DMS 273 treated with DMSO at 0.1 percent for 48 hours (cell line): ENCODE measurements around the gene MTARC2.

Source experiments
- DNase-seq: peaks from one replicate; lab custom pipeline; 2025; lab: John Stamatoyannopoulos, UW

The MTARC2 gene

DNA sequence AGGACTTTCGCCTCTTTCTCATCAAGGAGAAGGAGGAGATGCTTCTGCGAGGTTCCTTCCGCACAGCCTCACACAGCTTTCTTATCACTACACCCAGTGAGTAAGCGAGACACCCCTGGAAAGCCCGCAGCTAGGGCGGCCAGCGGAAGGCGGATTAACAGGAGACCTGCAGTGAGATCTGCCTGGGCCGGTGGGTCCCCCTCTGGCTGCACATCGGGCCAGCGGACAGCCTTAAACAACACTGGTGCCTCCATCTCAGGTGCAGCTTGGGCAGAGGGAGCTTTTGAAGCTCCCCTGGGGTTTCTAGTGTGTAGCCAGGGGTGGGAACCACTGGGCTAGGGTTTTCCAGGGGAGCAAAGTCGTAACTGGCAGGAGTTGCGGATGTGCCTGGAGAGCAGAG is 21.1 kb downstream of the MTARC2 start:
- no peak for DNase-seq

DNA sequence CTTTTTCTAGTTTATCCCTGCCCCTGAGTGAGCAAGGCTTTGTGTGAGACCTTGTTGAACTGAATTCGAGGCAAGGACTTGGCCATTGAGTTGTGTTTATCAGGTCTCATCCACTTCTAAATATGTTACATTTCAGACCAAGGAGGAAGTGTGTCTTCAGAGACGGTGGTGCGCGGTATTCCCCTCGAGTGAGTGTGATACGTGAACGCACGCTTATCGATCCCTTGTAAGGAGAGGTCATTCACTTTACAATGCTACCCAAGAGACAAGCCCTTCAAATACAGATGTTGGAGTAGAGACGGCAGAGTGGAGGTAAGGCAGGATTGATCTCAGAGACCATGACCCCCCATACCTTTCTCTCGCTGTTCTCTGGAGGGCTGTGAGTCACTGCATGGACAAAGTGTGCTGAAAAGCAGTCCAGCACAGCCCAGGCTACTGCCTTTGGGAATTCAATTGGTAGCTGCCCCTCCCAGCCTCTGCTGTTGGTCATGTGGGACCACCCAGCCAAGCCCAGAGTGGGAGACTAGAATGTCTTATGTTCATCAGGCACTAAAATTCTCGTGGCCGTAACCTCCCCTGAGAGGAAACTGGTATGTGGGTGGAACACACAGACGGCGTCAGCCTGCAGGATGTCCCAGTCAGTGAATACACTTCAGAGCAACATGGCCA is 22.3 kb downstream of the MTARC2 start:
- no peak for DNase-seq

- no peak for DNase-seq
Measured at GRCh38 chr1:220772846-220773245, 24.7 kb downstream of the MTARC2 start.

DNA sequence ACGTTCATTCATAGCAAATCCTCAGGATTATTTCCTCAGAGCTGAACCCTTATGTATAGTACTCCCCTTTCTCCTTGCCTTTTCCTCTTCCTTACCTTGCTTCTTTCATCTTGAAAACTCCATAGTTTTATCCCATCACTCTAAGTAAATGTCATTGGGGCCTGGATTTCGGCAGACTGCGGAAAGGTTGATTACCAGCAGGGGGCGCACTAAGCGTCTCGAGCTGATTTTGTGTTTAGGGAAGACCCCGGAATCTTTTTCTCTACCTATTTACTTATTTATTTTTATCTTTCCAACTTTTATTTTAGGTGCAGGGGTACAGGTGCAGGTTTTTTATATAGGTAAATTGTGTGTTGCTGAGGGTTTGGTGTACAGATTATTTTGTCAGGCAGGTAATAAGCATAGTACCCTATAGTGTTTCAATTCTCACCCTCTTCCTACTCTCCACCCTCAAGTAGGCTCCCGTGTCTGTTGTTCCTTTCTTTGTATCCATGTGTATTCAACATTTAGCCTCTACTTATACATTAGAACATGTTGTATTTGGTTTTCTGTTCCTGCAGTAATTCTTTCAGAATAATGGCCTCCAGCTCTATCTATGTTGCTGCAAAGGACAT is 27.2 kb downstream of the MTARC2 start:
- DNase-seq: no peak

GRCh38 chr1:220776254-220776653 is 28.1 kb downstream of the MTARC2 start:
- DNase-seq: no peak

DNA sequence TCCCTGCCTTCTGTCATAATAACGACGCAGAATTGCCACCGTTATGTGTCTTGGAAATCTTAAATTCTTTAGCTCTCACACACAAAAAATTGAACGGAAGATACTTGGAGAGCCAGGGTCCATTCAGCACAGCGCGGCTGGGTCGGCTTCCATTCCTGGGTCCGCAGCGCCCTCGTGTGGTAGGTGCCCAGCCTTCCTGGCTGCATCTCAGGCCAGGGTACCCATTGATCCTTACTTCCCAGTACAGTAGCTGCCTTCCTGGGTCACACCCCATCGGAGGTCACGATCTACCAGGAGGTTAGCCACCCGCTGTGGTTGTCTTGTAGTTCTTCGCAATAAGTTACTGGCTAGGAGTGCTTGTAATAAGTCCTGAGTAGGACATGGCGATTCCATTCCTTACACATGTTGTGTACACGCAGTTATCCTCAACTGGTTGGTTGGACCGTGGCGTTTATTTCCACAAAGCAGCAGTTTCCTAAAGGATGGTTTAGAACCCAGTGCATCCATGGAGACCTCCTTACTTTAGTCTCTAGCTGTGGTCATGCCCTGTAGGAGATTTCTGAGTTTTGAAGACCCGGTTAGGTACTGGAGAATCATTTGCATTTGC is 28.7 kb downstream of the MTARC2 start:
- DNase-seq: peak; percentile 13

- no peak for DNase-seq
Measured at GRCh38 chr1:220783453-220783852, 35.3 kb downstream of the MTARC2 start.

DNA sequence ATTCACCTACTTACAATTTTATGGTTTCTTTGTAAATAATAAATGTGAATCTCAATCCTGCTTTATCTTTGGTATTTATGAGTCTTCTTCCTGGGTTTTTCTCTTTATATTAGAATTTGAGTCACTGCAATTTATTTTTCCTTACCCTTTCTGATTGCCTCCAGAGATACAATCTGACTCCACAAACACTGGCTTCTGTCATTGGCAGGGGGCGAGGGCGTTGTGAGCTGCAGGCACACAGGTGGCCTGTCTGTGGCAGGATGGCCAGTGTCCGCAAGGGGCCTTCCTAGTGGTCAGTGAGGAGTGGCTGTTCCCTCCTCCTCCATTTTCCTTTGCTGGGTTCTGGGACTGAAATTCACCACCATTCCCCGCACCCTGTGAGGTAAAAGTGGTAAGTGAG is 36.6 kb downstream of the MTARC2 start:
- no peak for DNase-seq

- no peak for DNase-seq
Measured at GRCh38 chr1:220785166-220786056, 37.3 kb downstream of the MTARC2 start.

- DNase-seq: no peak
Measured at GRCh38 chr1:220786057-220786336, 37.9 kb downstream of the MTARC2 start.

DNA sequence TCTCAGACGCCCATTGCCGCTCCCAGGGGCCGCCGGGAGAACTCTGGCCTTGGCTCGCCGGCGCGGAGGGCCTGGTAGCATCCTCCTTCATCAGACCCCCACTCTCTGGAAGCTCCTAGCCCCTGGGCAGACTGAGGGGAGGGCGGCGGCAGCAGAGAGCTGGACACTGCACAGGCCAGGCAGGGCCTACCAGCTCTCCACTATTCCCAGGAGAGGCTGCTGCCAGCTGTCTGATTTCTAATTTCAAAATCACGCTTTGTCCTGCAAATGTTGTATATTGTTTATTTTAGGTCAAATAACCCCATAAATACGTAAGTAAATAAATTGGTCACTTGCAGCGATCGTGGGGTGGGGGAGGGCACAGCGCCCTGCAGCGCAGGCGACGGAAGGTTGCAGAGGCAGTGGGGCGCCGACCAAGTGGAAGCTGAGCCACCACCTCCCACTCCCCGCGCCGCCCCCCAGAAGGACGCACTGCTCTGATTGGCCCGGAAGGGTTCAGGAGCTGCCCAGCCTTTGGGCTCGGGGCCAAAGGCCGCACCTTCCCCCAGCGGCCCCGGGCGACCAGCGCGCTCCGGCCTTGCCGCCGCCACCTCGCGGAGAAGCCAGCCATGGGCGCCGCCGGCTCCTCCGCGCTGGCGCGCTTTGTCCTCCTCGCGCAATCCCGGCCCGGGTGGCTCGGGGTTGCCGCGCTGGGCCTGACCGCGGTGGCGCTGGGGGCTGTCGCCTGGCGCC is 38.4 kb downstream of the MTARC2 start, which contains the start of gene MTARC1:
MTARC1 (plus strand) TSS at position 577 of the 732 bp plus-strand sequence; CDS start at position 609, 32 bp downstream.
- DNase-seq: peak; percentile 55

DNA sequence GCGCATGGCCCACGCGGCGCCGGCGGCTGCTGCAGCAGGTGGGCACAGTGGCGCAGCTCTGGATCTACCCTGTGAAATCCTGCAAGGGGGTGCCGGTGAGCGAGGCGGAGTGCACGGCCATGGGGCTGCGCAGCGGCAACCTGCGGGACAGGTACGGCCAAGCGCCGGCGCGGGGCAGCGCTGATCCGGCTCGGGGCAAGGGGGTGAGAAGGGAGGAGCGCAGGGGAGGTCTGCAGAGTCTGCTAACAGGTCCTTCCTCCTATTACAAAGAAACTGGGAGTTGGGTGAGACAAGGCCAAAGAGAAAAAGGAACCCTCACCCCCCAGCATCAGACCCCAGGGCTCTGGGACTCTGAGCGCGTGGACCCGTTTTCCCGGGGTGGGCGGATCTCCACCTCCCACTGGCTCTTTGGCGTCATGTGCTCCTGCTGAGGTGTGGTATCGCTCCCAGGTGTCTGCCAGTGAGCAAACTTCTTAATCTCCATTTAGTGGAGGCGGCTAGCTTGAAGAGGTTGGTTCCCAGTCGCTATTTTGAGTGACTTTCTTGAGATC is 39.0 kb downstream of the MTARC2 start:
- DNase-seq: peak; percentile 12

DNA sequence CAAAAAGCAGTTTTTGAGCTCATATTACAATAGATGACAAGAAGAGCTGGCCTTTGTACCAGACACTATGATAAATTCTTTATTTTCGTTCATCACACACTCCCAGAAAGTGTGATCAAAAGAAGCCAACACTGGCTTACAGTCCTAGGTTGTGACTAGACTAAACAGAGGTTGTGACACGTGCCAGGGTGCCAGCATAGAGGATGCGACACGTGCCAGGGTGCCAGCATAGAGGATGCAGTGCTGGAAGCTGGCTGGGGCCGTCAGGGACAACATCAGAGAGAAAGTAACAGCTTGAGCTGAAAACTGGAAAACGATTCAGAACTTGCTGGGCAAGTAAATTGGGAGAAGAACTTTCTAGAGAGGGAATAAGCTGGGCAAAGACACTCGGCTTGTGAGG is 40.8 kb downstream of the MTARC2 start:
- DNase-seq: no peak

DNA sequence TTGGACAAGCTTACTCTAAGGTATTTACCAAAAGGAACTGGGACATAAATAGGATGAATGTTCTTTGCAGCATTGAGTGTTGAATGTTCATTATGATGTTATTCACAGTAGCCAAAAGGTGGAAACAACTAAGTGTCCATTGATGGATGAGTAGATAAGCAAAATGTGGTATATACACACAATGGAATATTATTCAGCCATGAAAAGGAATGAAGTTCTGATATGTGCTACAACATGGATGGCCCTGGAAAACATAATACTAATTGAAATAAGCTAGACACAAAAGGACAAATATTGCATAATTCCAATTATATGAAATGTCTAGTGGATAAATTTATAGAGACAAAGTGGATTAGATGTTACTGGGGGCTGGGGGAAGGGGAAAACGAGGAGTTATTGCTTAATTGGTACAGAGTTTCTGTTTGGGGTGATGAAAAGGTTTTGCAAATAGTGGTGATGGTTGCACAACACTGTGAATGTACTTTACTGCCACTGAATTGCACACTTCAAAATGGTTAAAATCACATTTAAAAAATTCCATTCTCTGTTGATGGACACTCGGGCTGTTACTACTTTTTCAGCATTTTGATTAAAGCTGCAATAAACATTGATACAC is 41.5 kb downstream of the MTARC2 start:
- DNase-seq: no peak

DNA sequence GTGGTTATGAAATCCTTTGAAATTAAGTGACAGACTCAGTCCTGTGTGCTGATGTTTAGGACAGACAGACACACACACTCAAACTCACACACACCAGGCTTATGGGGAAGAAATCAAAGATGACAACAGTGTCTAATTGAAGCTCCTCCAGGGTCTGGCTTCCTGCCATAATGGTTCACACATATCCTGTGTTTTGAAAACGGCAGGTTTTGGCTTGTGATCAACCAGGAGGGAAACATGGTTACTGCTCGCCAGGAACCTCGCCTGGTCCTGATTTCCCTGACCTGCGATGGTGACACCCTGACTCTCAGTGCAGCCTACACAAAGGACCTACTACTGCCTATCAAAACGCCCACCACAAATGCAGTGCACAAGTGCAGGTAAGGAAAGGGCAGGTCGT is 43.2 kb downstream of the MTARC2 start:
- DNase-seq: no peak

DNA sequence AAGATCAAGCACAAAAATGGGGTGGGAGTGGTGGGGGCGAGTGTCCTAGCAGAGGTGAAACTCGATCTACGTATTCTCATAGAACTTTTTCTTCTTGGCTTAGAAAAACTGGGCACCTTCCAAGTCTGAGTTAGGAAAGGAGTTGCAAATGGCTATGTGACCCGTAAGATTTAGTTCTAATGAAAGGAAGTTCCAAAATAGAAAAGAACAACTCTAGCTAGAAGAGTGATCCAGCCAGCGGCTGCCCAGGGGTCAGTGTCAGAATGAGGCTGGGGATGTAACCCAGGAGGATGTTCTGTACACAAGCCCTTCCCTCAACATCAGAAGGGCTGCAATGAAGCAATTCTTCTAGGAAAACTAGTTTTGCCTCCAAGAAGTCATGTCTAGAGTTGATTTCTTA is 43.8 kb downstream of the MTARC2 start:
- no peak for DNase-seq

DNA sequence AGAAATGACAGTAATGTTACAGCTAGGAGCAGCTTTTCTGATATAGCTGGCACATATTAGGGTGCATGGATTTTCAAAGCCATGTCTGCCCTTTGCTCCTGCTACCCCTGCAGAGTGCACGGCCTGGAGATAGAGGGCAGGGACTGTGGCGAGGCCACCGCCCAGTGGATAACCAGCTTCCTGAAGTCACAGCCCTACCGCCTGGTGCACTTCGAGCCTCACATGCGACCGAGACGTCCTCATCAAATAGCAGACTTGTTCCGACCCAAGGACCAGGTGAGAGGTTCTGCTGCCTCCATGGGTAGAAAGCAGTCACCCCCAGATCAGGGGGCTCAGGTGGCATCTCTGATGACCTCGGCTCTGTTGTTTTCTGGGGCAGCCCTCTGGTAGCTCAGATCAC is 48.4 kb downstream of the MTARC2 start:
- no peak for DNase-seq

DNA sequence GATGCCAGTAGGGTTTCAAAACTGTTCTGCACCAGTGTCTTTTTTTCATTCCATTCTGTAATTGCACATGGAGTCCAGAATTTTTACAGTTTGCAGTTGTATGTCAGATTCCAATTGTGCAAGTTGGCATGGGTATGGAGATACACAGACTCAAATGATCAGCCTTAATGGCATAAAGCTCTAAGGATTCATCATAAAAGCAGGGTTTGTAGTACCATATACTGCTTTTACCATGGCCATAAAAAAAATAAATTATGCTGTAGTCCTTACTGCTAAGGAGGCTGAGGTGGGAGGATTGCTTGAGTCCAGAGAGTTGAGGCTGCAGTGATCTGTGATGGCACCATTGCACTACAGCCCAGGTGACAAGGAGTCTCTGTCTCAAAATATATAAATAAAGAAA is 48.9 kb downstream of the MTARC2 start:
- DNase-seq: no peak

- DNase-seq: no peak
Measured at GRCh38 chr1:220797553-220797952, 49.4 kb downstream of the MTARC2 start.

DNA sequence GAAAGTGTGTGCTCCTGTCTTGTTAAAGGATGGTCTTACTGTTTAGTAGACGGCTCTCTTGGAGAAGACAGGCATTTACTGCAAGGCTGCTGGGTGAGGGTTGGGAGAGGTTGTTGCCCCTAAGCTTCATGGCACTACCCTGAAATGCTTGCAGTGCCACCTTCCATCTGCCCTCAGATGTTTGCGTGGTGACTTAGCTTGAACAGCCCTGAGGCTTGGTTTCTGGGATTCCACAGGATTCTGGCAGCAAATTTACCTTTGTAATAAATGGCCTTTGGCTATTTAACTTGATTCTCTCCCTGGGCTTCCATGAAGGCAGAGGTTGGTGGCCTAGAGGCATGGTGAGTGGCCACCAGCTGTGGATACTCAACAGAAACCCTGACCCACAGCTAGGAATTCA is 50.2 kb downstream of the MTARC2 start:
- DNase-seq: no peak

- no peak for DNase-seq
Measured at GRCh38 chr1:220800262-220800661, 52.1 kb downstream of the MTARC2 start.
